GM10248 (cell line): ENCODE data around the gene FAM217A.

ENCODE experiments used
- CTCF ChIA-PET: fragments of 300-600 bp; sonication (Branson Sonifier 250); formaldehyde crosslinking; extraction: SDS; loops from one replicate; lab custom pipeline; 2021; ENCODE audit warnings: antibody characterized with exemption; lab: Yijun Ruan, JAX
- POLR2A ChIA-PET: fragments of 350-650 bp; sonication (Branson Sonifier 250); formaldehyde crosslinking; extraction: SDS; loops from one replicate; lab custom pipeline; 2020; ENCODE audit warnings: antibody characterized with exemption; lab: Yijun Ruan, JAX
- DNase-seq: peaks from one replicate; pipeline ENCODE4 v3.0.0; 2012; ENCODE audit errors: extremely low spot score
- CTCF ChIP-seq: IDR thresholded peaks from 2 replicates; pipeline ENCODE4 v1.5.1; 2012; ENCODE audit warnings: mild to moderate bottlenecking, low read depth; ENCODE audit errors: extremely low read depth, missing control alignments, control extremely low read depth

The FAM217A gene

GRCh38 chr6:4030669-4031068 lies 48.3 kb downstream of the FAM217A start:
- no peak for DNase-seq
- no peak for TF ChIP-seq CTCF
- POLR2A ChIA-PET, result no interaction called here
- CTCF ChIA-PET, result interaction anchor here (1.2 kb wide), 1 partner anchor 9 kb away, joined by 10 read pairs; a partner anchor contains a TSS

GRCh38 chr6:4029687-4030086 lies 49.2 kb downstream of the FAM217A start:
- ChIA-PET CTCF (interaction anchor here (1.0 kb wide), 1 partner anchor 20 kb away, joined by 3 read pairs; no protein-coding TSS in a partner anchor), POLR2A (no interaction called here)
- TF ChIP-seq CTCF, result no peak
- no peak for DNase-seq

GRCh38 chr6:4028051-4028450 lies 50.9 kb downstream of the FAM217A start:
- CTCF ChIA-PET, result no interaction called here
- POLR2A ChIA-PET, result no interaction called here
- no peak for TF ChIP-seq CTCF
- no peak for DNase-seq

- ChIA-PET CTCF (no interaction called here), POLR2A (no interaction called here)
- DNase-seq, result no peak
- no peak for TF ChIP-seq CTCF
These were observed 53.3 kb downstream of the FAM217A start for GRCh38 chr6:4025681-4026080.

- ChIA-PET POLR2A (no interaction called here), CTCF (interaction anchor here (1.1 to 2.4 kb wide), 5 partner anchors 8 to 274 kb away, joined by 3 to 10 read pairs (median 5); partner anchors contain the start of gene FAM50B)
- TF ChIP-seq CTCF, result no peak
- no peak for DNase-seq
These were observed 55.7 kb downstream of the FAM217A start for GRCh38 chr6:4023240-4023639.

GRCh38 chr6:4021854-4022695 lies 56.9 kb downstream of the FAM217A start:
- ChIA-PET POLR2A (interaction anchor here (0.7 to 1.8 kb wide), 5 partner anchors 11 to 892 kb away, joined by 3 to 9 read pairs (median 9); partner anchors contain the start of genes ECI2 and FAM50B), CTCF (interaction anchor here (1.2 to 2.5 kb wide), 16 partner anchors 9 to 914 kb away, joined by 3 to 18 read pairs (median 4); partner anchors contain the start of genes ECI2 and FAM50B)
- DNase-seq, result no peak
- no peak for TF ChIP-seq CTCF
